Omental fat pad (tissue), 4 donors: ENCODE data around the gene ABR. TPM values are rescaled to one million over a fixed set of nuclear protein-coding genes. Genes with fewer than 3 reads are reported as not detected.

Source experiments
- ATAC-seq: fragments of 150-250 bp; one replicate; pipeline ENCODE4 v1.9.1; 2016; ENCODE audit warnings: mild to moderate bottlenecking, moderate library complexity; ENCODE audit not compliant: low FRiP score
- DNase-seq: peaks from one replicate; pipeline ENCODE4 v3.0.0-alpha.2; 2019; ENCODE audit warnings: low spot score
- total RNA-seq, 4 donors: library from RNA; depleted of rRNA; stranded (reverse); fragments of >200 nt; gene quantifications; one replicate each; pipeline ENCODE4 v1.1.0, GENCODE V29; 2016
- TF ChIP-seq, protein P1 (sequence below), 3 donors: fragments of 450-650 bp; IDR thresholded peaks; one replicate each; pipeline ENCODE4 v1.5.1; 2016 to 2017; ENCODE audit warnings: antibody characterized with exemption in 3 of 3, mild to moderate bottlenecking in 3 of 3, moderate library complexity in 2 of 3

The ABR gene
- total RNA-seq, 4 donors from 2014 or later, result 51.1 to 92.1 (median 75.8) TPM

DNA sequence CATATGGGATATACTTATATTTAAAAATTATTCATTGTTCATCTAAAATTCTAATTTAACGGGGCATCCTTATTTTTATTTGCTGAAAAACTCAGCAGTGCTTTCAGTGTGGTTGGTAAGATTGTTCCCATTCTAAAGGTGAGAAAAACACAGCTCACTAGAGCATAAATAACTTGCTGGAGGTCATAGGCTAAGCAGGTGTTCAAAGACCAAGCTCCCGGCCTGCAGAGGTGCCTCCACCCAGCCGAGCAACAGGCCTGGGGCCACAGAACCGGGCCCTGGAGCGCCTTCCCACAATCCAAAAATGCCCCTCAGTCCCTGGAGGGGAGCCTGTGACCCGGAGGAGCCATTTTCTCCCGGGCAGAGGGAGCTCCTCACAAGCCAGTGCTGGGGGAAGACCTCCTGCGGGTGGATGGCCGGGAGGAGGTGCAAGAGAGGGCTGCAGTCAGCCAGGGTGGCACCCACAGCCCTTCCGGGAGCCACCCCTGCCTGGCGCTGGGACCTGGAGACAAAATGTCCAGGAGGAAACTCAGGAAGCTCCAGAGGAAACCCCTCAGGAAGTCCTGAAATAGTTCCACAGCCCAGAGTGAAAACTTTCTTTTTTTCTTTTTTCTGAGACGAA, 14.7 kb downstream of the ABR start:
- TF ChIP-seq, protein P1, sequence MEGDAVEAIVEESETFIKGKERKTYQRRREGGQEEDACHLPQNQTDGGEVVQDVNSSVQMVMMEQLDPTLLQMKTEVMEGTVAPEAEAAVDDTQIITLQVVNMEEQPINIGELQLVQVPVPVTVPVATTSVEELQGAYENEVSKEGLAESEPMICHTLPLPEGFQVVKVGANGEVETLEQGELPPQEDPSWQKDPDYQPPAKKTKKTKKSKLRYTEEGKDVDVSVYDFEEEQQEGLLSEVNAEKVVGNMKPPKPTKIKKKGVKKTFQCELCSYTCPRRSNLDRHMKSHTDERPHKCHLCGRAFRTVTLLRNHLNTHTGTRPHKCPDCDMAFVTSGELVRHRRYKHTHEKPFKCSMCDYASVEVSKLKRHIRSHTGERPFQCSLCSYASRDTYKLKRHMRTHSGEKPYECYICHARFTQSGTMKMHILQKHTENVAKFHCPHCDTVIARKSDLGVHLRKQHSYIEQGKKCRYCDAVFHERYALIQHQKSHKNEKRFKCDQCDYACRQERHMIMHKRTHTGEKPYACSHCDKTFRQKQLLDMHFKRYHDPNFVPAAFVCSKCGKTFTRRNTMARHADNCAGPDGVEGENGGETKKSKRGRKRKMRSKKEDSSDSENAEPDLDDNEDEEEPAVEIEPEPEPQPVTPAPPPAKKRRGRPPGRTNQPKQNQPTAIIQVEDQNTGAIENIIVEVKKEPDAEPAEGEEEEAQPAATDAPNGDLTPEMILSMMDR (IDR thresholded peaks at IDR 0.05), result no peak
- ATAC-seq (no peak), DNase-seq (no peak)

DNA sequence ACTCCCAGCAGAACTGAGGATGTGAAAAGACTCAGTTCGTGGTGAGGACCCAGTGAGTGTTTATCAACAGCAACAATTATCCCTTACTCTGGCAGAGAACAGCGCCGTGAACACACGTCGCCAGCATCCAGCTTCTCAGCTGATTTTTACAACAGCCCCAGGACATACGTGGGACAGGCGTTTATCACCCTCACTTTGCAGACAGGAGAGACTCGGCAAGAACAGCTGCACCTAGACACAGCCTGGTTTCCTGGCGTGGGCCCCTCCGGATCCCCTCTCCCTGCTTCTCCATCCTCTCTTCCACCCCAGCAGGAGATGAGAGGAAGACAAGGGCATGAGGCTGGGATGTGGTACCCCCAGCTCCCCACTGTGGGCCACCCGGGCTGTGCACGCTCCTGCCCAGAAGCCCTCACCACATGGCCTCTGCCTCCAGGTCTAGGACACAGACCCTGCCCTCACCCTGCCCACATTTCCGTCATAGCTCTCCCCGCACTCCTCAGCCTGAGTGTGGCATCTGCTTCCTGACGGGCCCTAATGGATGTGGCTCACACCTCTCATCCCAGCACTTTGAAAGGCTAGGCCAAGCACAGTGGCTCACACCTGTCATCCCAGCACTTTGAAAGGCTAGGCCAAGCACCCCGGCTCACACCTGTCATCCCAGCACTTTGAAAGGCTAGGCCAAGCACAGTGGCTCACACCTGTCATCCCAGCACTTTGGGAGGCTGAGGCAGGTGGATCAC, 17.5 kb downstream of the ABR start:
- DNase-seq (no peak), ATAC-seq (peak; percentile 27)
- TF ChIP-seq, protein P1 (IDR thresholded peaks at IDR 0.05), result no peak

DNA sequence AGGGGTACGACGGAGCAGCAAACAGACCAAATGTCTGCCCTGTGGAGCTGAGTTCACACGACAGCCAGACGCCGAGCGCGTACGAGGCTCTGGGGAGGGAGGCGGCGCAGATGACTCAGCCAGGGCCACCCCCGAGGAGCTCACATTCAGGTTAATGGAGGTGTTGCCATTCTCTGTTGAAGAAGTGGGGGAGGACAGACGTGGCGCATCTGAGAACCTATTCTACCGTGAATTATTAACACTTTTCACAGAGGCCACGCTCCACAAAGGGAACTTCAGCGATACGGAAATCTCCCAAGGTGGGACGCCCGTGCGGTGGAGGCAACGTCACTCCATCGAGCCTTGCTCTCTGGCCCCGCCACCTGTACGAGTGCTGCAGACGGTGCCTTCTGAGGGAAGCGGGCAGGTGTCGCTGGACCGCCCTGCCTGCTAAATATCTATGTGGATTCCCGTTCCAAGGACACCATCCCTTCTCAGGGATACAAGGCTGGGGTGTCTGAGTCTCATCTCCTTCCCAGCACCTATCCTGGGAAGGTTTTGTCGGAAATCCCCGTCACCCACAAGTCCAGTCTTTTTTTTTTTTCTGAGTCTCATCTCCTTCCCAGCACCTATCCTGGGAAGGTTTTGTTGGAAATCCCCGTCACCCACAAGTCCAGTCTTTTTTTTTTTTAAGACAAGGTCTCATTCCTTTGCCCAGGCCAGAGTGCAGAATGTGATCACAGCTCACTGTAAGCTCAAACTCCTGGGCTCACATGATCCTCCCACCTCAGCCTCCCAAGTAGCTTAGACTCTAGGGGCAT, 19.0 kb downstream of the ABR start:
- ATAC-seq (no peak), DNase-seq (no peak)
- TF ChIP-seq, protein P1 (IDR thresholded peaks at IDR 0.05), result no peak

DNA sequence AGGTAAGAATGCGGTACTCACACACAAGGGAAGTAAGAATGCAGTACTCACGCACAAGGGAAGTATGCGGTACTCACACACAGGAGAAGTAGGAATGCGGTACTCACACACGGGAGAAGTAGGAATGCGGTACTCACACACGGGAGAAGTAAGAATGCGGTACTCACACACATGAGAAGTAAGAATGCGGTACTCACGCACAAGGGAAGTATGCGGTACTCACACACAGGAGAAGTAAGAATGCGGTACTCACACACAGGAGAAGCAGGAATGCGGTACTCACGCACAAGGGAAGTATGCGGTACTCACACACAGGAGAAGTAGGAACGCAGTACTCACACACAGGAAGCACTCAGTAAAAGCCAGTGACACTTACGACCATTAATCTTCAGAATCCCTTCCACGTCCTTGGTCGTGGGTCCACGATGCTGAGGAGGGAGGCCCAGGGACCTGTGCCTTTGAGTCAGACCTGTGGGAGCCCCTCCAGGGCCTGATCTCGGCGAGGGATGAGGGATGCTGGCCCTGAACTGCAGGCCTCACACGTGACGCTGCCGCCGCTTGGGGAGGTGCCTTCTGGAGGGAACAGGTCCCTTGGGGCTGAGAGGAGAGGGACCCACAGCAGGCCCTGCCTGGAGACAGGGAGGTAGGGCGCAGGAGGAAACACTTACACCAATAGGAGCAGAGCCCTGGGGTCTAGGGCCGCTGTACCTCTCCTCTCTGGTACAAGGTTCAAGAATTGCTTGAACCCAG, 20.2 kb downstream of the ABR start:
- TF ChIP-seq, protein P1 (IDR thresholded peaks at IDR 0.05), result no peak
- ATAC-seq (no peak), DNase-seq (no peak)

DNA sequence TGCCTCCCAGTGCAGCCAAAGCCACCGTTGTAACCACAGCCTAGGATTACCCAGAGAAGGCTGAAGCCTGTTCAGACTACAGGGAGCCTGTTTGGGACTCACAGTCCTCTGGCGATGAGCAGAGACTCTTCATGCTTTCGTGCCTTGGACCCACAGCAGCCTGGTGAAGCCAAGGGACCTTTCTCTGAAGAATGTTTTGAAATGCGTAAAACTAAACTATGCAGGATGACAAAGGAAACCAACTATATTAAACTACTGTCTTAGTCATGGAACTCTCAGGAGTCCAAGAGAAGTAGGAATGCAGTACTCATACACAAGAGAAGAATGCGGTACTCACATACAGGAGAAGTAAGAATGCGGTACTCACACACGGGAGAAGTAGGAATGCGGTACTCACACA, 20.9 kb downstream of the ABR start:
- TF ChIP-seq, protein P1 (IDR thresholded peaks at IDR 0.05), result no peak
- DNase-seq (no peak), ATAC-seq (no peak)

DNA sequence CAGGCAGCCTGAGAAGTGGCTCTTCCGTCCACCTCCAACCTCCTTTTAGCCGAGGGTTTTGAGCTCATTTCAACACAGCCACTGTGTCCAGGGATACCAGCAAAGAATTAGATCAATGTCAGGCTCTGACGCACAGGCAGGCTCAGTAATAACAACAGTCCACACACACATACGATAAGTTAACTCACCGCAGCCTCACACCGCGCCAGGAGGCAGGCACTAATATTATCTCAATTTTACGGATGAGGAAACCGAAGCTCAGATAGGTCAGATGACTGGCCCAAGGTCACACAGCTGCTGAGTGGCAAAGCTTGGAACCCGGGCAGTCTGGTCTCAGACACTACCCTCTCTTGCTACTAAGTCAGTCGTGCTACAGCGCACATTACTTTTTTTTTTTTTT, 22.9 kb downstream of the ABR start:
- DNase-seq (no peak), ATAC-seq (no peak)
- TF ChIP-seq, protein P1 (IDR thresholded peaks at IDR 0.05), result no peak
